ENCODE data around the gene RBM4B.
"Not testable (repeated sequence)": the region's sequence is repeated elsewhere in the genome, so short reads cannot be mapped to it uniquely, and the experiment has no call there.

Gene RBM4B

DNA sequence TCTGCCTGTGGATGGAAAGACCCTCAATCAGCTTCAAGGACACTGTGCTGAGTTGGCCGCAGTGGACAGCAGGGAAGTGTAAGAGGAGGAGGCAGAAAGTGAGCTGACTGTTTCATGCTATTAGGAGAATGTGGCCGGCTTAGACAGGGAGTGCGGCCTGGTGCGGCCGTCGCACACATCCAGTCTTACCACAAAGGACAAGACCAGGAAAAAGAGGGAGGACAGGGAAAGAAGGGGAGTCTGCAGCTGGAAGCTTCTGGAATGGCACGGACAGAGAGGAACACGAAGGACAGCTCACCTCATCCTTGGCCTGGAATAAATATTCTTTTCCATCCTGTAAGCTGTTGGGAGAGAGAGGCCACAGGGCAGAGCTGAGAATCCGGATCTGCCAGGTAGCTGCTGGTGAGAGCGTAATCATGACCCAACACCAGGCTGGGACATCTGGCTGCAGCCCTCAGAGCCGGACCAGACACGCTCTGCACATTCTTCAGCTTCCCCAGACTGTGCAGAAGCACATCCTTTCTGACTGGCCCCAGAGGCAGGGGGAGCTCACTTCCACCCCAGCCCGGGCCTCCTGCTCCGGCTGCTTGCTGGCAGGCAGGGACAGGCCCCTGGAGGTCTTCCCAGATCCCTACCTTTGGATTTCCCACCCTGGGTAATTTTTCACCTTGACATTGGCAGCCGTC is 8.6 kb upstream of the RBM4B start:
- DNase-seq = no peak

DNA sequence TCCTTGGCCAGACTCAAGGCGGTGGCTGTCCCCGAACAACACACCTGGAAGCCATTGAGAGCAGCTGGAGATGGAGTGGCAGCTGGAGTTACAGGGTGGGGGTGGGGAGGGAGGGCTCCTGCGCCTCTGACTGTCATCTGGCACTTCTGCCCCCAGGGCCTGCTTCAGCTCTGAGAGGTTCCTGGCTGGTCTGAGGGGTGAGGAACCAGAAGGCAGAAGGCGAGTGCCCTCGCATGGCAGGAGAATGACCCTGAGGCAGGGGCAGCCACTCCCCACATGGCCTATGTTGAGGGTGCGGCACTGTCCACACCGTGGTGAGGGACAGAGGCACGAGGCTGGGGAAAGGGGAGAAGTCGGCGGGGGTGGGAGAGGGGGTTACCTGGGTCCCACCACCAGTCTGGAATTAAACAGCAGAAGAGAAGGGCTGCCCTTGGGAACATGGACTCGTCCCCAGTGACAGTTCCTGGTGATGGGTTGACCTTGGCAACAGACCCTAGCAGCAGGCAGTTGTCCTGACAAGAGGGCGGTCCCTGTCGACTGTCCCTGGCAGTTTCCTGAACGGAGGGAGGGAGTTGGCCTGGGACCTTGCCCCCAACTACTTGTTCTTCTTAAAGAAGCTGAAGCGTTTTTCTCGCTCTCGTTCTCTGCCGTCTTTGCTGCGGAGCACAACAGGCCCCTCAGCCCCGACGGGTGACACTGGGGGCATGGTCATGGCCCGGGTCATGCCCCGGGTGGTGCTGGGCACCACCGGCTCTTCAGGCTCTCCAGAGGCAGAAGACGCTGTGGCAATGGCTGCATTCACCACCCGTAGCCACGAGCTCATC is 7.8 kb upstream of the RBM4B start:
- no peak for DNase-seq

DNA sequence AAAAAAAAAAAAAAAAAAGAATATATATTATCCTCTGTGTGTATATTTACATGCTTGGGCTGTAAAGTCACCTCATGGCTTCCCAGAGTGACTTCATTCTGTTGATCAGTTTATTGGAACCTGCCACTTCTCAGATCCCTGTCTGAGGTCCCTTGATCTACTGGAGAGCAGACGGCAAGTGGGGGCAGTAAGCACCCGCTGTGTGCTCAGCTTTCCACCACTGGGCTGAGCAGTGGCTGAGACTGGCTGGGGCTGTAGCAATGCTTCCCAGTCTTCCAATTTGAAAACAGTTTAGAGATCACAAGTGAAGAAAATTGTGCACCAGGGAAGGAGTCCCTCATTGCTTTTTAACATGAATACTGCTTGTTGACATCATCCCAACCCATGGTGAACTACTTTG is 6.9 kb upstream of the RBM4B start:
- DNase-seq = no peak

DNA sequence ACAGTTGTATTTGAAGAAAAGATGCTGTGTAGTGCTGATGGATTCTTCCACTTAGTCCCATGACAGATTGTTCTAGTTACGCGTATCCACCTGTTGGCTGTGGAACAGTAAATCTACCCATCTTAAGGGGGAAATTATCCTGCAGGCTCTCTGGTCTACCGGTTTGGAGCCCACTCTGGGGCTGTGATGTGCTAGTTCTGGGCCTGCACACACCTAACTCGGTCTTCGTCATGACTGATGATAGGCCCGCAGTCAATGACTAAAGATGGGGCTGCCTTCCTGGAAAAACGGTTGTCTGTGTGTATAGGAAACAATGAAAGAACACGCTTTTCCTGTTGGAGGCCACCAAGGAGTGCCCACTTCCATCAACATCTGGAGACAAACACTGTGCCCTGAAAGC is 6.2 kb upstream of the RBM4B start:
- no peak for DNase-seq

DNA sequence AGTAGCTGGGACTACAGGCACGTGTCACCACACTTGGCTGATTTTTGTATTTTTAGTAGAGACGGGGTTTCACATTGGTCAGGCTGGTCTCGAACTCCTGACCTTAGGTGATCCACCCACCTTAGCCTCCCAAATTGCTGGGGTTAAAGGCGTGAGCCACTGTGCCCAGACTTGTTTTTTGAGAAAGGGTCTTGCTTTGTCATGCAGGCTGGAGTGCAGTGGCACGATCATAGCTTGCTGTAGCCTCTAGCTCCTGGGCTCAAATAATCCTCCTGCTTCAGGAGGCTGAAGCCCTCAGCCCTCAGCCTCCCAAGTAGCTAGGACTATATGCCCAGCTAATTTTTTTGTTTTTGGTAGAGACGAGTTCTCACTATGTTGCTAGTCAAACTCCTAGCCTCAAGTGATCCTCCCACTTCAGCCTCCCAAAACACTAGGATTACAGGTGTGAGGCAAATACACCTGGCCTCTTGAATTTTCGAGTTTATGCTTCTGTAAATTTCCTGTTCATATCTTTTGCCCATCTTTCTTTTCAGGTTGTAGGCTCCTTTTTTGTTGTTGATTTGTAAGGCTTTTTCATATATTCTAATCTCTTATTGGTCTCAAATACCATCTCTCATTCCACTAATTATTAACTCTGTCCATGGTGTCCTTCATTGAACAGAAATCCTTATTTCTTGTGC is 3.4 kb upstream of the RBM4B start:
- no peak for DNase-seq

DNA sequence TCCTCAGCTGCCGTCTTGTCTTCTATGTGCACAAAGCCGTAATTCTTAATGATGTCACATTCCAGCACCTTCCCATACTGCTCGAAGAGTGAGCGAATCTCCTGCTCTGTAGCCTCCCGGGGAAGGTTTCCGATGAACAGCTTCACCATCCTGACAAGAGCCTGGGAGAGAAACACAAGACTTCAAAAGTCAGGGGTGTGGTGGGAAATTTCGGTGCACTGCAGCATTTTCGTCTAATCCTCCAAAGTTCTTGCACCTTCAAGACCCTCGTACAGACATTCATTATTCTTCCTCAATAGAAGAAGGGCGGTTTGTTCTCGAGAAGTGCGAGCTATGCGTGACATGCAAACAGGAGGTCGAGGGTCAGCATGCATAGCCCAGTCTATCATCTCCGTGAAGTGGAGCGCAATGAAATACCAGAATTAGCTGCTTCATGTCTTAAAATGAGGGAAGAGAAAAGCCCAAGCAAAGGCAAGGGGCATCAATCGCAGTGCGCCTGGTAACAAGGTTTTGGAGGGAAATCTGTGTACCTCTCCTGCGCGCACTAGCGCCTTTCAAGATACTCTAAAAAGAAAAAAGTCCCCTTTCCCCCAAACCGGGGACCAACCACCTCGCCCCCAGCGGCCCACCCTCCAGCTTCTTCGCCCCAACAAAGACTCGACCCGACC is 622 bp downstream of the RBM4B start:
- no peak for DNase-seq

DNA sequence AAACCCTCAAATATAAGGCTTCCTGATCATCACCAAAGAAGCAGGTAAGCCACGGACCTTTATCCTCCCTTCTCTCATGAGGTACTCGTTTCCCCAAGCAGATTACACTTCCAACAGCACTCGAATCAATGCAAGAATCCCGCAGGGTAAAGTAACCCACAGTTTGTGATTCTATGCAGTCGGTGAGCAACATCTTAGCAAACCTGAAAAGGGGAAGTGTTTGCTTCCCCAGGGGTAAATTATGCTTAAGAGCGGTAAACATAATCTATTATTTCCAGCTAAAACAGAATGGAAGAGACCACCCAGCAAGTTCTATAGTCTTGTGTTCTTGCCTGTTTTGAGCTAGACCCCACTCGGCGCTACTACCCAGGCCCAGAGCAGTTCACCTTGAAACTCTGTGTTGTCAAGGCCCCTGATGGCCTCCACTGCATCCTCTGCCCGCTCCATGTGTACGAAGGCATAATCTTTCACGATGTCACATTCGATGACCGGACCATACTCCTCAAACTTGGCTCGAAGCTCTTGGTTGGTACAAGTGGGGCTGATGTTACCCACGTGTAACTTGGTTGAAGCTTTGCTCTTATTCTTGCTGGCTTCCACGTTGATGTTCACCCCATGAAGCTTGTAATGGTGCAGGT is 1.3 kb downstream of the RBM4B start:
- no peak for DNase-seq

DNA sequence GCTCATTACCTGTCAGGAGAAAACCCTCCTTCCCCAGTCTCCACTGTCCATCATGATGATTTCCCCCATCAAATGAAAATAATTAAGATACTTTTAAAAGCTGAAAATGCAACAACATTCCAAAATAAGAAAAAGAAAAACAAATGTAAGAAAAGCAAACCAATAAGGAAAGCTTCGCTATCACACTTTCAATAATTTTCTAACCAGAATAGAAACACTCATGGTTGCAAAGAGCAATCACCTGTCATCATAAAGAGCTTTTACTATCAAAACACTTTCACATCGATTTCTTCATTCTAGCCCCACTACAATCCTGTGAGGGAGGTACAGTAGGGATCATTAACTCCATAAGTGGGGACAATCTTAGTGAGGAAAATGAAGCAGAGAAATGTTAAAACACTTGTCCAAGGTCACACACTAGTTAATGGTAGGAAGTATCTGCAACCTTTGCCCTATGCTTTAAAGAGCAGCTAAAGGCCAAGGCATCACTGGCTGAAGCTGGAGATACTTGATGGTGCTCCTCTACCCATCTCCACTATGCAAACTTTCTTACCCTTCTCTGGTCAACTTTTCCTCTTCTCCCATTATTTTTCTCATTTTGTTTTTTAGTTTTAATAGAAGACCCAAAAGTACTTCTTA is 2.6 kb downstream of the RBM4B start:
- DNase-seq = no peak

DNA sequence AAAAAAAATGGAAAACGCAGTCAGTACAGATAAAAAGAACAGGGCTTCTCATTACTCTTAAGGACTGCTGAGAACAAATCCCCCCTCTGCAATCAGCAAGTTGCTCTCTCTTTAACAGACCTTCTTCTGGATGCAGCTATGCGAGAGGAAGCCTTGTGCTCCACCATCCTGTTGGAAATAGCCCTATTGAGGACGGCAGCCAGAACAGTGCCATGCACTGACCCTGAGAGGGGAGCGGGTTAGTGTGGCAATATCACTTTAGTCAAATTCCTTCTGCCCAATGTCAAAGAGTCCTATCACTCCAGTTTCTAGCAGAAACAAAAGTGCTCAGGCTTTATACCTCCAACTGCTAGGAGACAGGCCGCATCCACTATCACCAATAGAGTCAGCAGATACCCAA is 6.9 kb downstream of the RBM4B start:
- DNase-seq = no peak

DNA sequence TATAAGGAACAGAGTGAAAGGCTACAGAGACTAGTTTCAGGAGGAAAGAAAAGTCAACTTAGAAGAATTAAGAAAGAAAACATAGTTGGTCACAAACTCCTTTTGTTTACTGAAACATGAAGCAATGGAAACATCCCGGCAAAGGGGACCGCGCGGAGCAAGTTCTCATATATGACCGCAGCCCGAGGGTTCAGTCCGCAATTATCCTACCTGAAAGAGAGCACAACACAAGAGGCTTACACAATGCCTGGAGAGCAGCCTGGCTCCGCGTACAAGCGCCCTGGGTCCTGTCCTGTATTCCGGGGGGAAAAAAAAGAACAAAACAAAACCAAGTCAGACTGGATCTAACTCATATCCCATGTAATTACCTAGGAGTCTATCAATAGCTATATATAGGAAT is 12.3 kb downstream of the RBM4B start:
- DNase-seq = no peak

DNA sequence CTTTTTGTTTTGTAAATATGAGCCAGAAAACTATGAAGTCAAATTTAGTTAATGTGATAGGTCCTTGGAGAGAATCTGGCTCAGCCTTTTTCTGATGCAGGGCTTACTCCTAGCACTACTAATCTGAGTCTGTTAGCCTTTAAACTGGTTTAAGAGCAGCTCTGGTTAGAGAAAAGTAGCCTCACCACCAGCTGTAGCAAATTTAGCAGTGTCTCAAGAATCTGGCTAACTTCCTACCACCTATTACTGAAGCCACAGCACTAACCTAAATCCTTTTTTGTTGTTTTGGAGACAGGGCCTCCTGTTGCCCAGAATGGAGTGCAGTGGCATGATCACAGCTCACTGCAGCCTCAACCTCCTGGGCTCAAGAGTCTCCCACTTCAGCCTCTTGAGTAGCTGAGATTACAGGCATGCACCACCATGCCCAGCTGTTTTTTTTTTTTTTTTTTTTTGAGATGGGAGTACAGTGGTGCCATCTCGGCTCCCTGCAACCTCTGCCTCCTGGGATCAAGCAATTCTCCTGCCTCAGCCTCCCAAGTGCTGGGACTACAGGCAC is 13.9 kb downstream of the RBM4B start:
- no peak for DNase-seq

DNA sequence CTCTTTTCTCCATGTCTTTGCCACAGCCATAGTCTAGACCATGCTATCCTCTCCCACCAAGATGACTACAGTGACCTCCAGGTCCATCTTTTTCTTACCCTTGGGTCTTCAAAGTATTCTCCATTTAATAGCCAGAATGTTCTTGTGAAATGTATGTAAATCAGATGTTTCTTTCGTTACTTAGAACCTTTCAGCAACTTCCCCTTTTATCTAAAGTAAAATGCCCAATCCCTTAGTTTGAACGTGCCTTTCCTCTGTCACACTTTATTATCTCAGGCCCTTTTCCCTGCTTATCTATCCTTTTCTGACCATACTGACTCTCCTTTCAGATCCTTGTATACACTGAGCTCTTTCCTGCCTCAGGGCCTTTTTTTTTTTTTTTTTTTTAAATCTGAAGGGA is 17.9 kb downstream of the RBM4B start:
- no peak for DNase-seq

DNA sequence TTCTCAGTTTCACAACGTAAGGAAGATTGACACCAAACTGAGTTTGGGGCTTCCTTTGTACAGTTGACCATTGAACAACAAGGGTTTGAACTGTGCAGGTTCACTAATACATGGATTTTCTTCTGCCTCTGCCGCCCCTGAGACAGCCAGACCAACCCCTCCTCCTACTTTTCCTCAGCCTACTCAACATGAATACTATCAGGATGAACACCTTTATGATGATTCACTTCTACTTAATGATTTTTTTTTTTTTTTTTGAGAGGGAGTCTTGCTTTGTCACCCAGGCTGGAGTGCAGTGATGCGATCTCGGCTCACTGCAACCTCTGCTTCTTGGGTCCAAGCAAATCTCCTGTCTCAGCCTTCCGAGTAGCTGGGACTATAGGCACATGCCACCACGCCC is 24.6 kb downstream of the RBM4B start:
- DNase-seq = no peak

DNA sequence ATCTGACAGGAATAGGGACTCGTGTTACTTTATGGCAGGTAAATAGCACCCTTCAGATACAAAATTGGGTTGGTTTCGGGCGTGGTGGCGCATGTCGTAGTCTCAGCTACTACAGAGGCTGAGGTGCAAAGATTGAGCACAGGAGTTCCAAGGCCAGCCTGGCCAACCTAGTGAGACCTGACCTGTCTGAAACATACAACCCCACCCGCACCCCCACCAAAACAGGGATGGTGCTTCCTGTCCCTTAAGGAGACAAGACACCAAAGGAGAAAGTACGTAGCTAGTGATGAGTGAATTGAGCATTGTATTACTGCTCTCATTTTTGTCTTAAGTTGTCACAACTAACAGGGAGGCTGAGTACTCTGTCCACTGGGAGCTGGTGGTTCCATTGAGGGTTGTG is 25.0 kb downstream of the RBM4B start:
- DNase-seq = no peak

DNA sequence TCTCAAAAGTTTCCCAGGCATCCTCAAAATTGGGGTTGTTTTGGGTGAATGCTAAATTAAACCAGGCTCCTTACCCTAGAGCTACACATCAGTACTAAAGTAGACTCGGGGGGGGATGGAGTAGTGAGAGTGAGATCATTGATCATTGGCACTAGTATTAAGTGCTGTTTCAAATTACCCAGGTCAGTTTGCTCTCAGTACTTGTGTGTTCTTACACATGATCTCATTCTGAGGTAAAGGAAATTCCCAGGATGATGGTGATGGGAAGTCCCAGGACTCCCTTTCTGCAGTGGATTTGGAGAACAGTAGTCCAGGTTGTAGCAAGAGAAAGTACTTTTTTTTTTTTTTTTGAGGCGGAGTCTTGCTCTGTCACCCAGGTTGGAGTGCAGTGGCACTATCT is 26.7 kb downstream of the RBM4B start:
- DNase-seq = no peak

DNA sequence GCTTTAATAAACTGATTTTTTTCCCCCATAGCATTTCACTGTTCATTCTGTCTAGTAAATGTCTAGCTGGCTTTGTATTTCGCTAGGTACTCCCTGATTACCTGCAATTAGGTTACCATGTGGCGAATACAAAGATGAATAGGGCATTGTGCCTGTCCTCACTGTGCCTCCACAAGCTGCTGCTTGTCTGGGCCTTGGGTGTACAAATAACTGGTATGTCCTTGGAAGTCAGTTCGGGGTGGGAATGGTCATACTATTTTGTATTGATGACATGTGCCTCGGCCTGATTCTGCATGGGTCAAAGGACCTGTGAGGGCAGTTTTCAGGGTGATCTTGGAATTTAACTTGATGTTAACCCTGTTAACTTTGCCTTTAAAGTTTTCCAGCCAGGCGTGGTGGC is 27.8 kb downstream of the RBM4B start:
- no peak for DNase-seq

DNA sequence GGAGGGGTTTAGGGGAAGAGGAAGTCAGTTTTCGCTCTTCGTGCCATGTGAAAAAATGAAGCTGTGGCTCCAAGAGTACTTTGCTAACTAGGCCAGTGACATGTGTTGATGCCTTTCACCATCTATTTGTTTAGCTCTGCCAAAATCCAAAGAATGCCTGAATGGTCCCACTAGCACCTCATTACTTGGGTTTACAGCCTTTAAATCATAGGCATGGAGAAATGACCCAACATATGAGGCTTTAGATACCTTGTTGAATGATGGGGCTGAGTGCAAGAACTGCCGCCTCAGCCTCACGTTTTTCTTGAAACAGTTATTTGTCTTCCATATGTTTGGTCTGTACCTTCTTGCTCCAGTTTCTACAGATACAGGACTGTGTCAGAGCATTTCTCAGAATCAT is 30.9 kb downstream of the RBM4B start:
- DNase-seq = no peak

DNA sequence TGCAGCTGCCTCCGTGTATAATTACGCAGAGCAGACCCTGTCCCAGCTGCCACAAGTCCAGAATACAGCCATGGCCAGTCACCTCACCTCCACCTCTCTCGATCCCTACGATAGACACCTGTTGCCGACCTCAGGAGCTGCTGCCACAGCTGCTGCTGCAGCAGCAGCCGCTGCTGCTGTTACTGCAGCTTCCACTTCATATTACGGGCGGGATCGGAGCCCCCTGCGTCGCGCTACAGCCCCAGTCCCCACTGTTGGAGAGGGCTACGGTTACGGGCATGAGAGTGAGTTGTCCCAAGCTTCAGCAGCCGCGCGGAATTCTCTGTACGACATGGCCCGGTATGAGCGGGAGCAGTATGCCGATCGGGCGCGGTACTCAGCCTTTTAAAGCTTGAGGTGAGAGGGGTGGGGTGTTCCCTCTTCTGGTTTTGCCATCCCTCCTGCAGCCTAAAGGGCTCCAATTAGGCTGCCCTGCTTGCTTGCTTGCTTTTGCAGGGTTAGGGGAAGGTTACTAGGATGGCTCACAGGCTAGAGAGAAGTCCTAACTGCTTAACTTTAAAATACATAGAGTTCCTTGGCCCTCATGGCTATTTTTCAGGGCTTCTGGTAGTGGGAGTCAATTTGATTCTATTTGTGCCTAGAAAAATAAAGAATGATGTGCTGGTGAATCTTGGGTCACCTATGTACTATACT is 33.8 kb downstream of the RBM4B start:
- no peak for DNase-seq

DNA sequence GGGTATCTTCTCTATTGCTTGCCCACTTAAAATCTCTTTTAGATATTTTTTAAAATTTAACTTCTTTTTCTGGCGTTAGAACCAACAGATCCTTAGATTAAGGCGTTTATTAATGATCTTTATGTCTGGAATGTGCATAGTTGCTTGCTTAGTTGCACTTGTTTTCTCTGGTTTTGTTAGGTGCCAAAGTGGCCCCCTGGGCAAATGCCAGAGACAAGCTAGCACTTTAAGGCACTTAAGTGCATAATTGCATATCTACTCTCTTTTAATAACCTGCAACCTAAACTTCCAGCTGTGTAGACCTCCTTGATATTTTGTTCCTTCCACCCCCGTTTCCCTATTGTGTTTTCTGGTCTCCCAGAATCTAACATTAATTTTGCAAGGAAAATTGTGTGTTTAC is 35.9 kb downstream of the RBM4B start:
- DNase-seq = no peak

DNA sequence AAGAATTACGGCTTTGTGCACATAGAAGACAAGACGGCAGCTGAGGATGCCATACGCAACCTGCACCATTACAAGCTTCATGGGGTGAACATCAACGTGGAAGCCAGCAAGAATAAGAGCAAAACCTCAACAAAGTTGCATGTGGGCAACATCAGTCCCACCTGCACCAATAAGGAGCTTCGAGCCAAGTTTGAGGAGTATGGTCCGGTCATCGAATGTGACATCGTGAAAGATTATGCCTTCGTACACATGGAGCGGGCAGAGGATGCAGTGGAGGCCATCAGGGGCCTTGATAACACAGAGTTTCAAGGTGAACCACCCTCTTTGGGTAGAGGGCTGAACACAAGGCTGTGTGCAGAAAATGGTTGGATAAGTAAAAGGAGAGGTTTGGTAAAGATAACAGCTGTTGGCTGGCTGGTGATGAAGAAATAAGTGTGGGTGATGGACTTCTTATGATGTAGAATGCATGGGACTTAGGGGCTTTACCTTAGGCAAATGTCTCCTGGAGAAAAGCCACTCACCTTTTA is 37.8 kb downstream of the RBM4B start:
- not testable (repeated sequence) for DNase-seq

DNA sequence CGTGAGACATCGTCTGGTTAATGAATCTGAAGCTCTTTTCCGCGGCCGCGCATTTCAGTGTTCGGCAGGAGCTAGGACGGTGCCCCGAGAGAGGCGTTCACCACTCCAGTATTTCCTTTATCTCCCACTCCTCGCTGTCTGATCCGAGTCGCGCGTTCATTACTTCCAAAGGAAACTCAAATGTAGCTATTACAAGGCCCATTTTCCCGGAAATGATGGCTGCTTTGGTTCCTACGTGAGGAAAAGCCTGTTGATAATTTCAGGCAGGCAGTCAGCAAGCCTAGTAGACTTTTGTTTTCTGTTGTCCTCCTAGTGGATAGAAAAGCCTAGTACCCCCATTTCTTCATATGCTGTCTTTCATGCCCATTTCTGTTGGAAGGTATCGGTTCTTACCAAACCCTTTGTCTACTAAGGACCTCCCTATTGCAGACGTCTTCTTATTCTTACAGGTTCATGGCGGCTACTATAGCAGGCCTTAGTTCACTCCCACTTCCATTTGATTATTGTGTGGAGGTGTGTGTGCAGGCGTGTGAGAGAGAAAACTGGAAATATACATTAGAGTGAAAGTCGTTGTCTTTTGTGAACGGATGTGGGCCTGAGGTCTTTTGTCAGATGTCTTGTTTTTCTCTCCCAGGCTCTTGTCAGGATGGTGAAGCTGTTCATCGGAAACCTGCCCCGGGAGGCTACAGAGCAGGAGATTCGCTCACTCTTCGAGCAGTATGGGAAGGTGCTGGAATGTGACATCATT is 38.4 kb downstream of the RBM4B start:
- DNase-seq = no peak
